ENCODE results near the gene IFNG. TPM values are rescaled to one million over a fixed set of nuclear protein-coding genes. Genes with fewer than 3 reads are reported as not detected.

IFNG gene
- total and polyA plus RNA-seq, 9 donors, result not detected

- no peaks in the 10 kb centered on the region for H3K9me3 ChIP-seq (replicated peaks; ENCODE audit: control insufficient read depth, low read depth, low read length)
- H3K4me1 ChIP-seq (ENCODE audit: control insufficient read depth, insufficient read depth, low read length), result no peaks in the 10 kb centered on the region
- DNase-seq, result no peak
- no peaks in the 10 kb centered on the region for H3K27me3 ChIP-seq (ENCODE audit: control insufficient read depth, insufficient read depth, low read length)
- no peak overlapping the region for H3K4me3 ChIP-seq (ENCODE audit: low read length)
- no peak overlapping the region for H3K27ac ChIP-seq (ENCODE audit: low read length)
- WGBS (ENCODE audit: insufficient coverage), result no CpG with 5 or more reads among the region's 1 CpG
- no peaks in the 10 kb centered on the region for H3K36me3 ChIP-seq (ENCODE audit: control insufficient read depth, insufficient read depth, low read length)
Observed at GRCh38 chr12:68119250-68119649, 40.3 kb downstream of the IFNG start.

- H3K27ac ChIP-seq (ENCODE audit: low read length), result no peak overlapping the region
- no peak overlapping the region for H3K4me3 ChIP-seq (ENCODE audit: low read length)
- whole genome bisulfite sequencing (ENCODE audit: insufficient coverage), result 62% methylated on average over 4 of the region's 7 CpGs
- no peaks in the 10 kb centered on the region for H3K36me3 ChIP-seq (ENCODE audit: control insufficient read depth, insufficient read depth, low read length)
- no peak for DNase-seq
- H3K4me1 ChIP-seq (ENCODE audit: control insufficient read depth, insufficient read depth, low read length), result no peaks in the 10 kb centered on the region
- H3K9me3 ChIP-seq (replicated peaks; ENCODE audit: control insufficient read depth, low read depth, low read length), result no peaks in the 10 kb centered on the region
- no peaks in the 10 kb centered on the region for H3K27me3 ChIP-seq (ENCODE audit: control insufficient read depth, insufficient read depth, low read length)
Observed at GRCh38 chr12:68118096-68118755, 41.3 kb downstream of the IFNG start.

- H3K36me3 ChIP-seq (ENCODE audit: control insufficient read depth, insufficient read depth, low read length), result no peaks in the 10 kb centered on the region
- H3K4me1 ChIP-seq (ENCODE audit: control insufficient read depth, insufficient read depth, low read length), result no peaks in the 10 kb centered on the region
- DNase-seq, result no peak
- no peaks in the 10 kb centered on the region for H3K27me3 ChIP-seq (ENCODE audit: control insufficient read depth, insufficient read depth, low read length)
- WGBS (ENCODE audit: insufficient coverage), result no CpG with 5 or more reads among the region's 3 CpGs
- no peak overlapping the region for H3K4me3 ChIP-seq (ENCODE audit: low read length)
- no peak overlapping the region for H3K27ac ChIP-seq (ENCODE audit: low read length)
- H3K9me3 ChIP-seq (replicated peaks; ENCODE audit: control insufficient read depth, low read depth, low read length), result no peaks in the 10 kb centered on the region
Observed at GRCh38 chr12:68117661-68118060, 41.9 kb downstream of the IFNG start.

GRCh38 chr12:68115281-68115680 is 44.3 kb downstream of the IFNG start:
- no CpG with 5 or more reads among the region's 2 CpGs for WGBS (ENCODE audit: insufficient coverage)
- Histone ChIP-seq H3K4me1 (ENCODE audit: control insufficient read depth, insufficient read depth, low read length) (no peaks in the 10 kb centered on the region), H3K36me3 (ENCODE audit: control insufficient read depth, insufficient read depth, low read length) (no peaks in the 10 kb centered on the region), H3K9me3 (replicated peaks; ENCODE audit: control insufficient read depth, low read depth, low read length) (no peaks in the 10 kb centered on the region), H3K27me3 (ENCODE audit: control insufficient read depth, insufficient read depth, low read length) (no peaks in the 10 kb centered on the region), H3K4me3 (ENCODE audit: low read length) (no peak overlapping the region), H3K27ac (ENCODE audit: low read length) (no peak overlapping the region)
- DNase-seq, result no peak

- DNase-seq, result no peak
- H3K9me3 ChIP-seq (replicated peaks; ENCODE audit: control insufficient read depth, low read depth, low read length), result no peaks in the 10 kb centered on the region
- WGBS (ENCODE audit: insufficient coverage), result 90% methylated on average over 4 of the region's 6 CpGs
- H3K4me1 ChIP-seq (ENCODE audit: control insufficient read depth, insufficient read depth, low read length), result no peaks in the 10 kb centered on the region
- H3K27me3 ChIP-seq (ENCODE audit: control insufficient read depth, insufficient read depth, low read length), result no peaks in the 10 kb centered on the region
- H3K27ac ChIP-seq (ENCODE audit: low read length), result no peak overlapping the region
- H3K4me3 ChIP-seq (ENCODE audit: low read length), result no peak overlapping the region
- no peaks in the 10 kb centered on the region for H3K36me3 ChIP-seq (ENCODE audit: control insufficient read depth, insufficient read depth, low read length)
Observed at GRCh38 chr12:68114606-68115005, 44.9 kb downstream of the IFNG start.

- no peak for DNase-seq
- Histone ChIP-seq H3K9me3 (replicated peaks; ENCODE audit: control insufficient read depth, low read depth, low read length) (no peaks in the 10 kb centered on the region), H3K27ac (ENCODE audit: low read length) (no peak overlapping the region), H3K36me3 (ENCODE audit: control insufficient read depth, insufficient read depth, low read length) (no peaks in the 10 kb centered on the region), H3K27me3 (ENCODE audit: control insufficient read depth, insufficient read depth, low read length) (no peaks in the 10 kb centered on the region), H3K4me1 (ENCODE audit: control insufficient read depth, insufficient read depth, low read length) (no peaks in the 10 kb centered on the region), H3K4me3 (ENCODE audit: low read length) (no peak overlapping the region)
- no CpG with 5 or more reads among the region's 1 CpG for WGBS (ENCODE audit: insufficient coverage)
Observed at GRCh38 chr12:68113644-68114043, 45.9 kb downstream of the IFNG start.

- no peak overlapping the region for H3K4me3 ChIP-seq (ENCODE audit: low read length)
- no peaks in the 10 kb centered on the region for H3K27me3 ChIP-seq (ENCODE audit: control insufficient read depth, insufficient read depth, low read length)
- no peak for DNase-seq
- no peaks in the 10 kb centered on the region for H3K9me3 ChIP-seq (replicated peaks; ENCODE audit: control insufficient read depth, low read depth, low read length)
- no peaks in the 10 kb centered on the region for H3K36me3 ChIP-seq (ENCODE audit: control insufficient read depth, insufficient read depth, low read length)
- no peaks in the 10 kb centered on the region for H3K4me1 ChIP-seq (ENCODE audit: control insufficient read depth, insufficient read depth, low read length)
- H3K27ac ChIP-seq (ENCODE audit: low read length), result no peak overlapping the region
Observed at GRCh38 chr12:68111995-68112394, 47.5 kb downstream of the IFNG start.

- DNase-seq, result peak; percentile 11
- Histone ChIP-seq H3K4me1 (ENCODE audit: control insufficient read depth, insufficient read depth, low read length) (no peaks in the 10 kb centered on the region), H3K4me3 (ENCODE audit: low read length) (no peak overlapping the region), H3K27ac (ENCODE audit: low read length) (no peak overlapping the region), H3K36me3 (ENCODE audit: control insufficient read depth, insufficient read depth, low read length) (no peaks in the 10 kb centered on the region), H3K27me3 (ENCODE audit: control insufficient read depth, insufficient read depth, low read length) (no peaks in the 10 kb centered on the region), H3K9me3 (replicated peaks; ENCODE audit: control insufficient read depth, low read depth, low read length) (no peaks in the 10 kb centered on the region)
- WGBS (ENCODE audit: insufficient coverage), result no CpG with 5 or more reads among the region's 1 CpG
Observed at GRCh38 chr12:68109444-68110217, 49.9 kb downstream of the IFNG start.

- Histone ChIP-seq H3K4me3 (ENCODE audit: low read length) (no peak overlapping the region), H3K4me1 (ENCODE audit: control insufficient read depth, insufficient read depth, low read length) (no peaks in the 10 kb centered on the region), H3K27ac (ENCODE audit: low read length) (no peak overlapping the region), H3K9me3 (replicated peaks; ENCODE audit: control insufficient read depth, low read depth, low read length) (no peaks in the 10 kb centered on the region), H3K27me3 (ENCODE audit: control insufficient read depth, insufficient read depth, low read length) (no peaks in the 10 kb centered on the region), H3K36me3 (ENCODE audit: control insufficient read depth, insufficient read depth, low read length) (no peaks in the 10 kb centered on the region)
- DNase-seq, result no peak
Observed at GRCh38 chr12:68109001-68109400, 50.5 kb downstream of the IFNG start.

GRCh38 chr12:68106660-68107059 is 52.9 kb downstream of the IFNG start:
- Histone ChIP-seq H3K36me3 (ENCODE audit: control insufficient read depth, insufficient read depth, low read length) (no peaks in the 10 kb centered on the region), H3K4me1 (ENCODE audit: control insufficient read depth, insufficient read depth, low read length) (no peaks in the 10 kb centered on the region), H3K9me3 (replicated peaks; ENCODE audit: control insufficient read depth, low read depth, low read length) (no peaks in the 10 kb centered on the region), H3K27ac (ENCODE audit: low read length) (no peak overlapping the region), H3K27me3 (ENCODE audit: control insufficient read depth, insufficient read depth, low read length) (no peaks in the 10 kb centered on the region), H3K4me3 (ENCODE audit: low read length) (no peak overlapping the region)
- no CpG with 5 or more reads among the region's 1 CpG for WGBS (ENCODE audit: insufficient coverage)
- DNase-seq, result no peak

All from muscle of leg (tissue), 11 donors.